Fibroblast of skin of left biceps (primary cell): ENCODE measurements around the gene KLHL40.

ENCODE experiments used
- DNase-seq, 2 experiments: peaks; one replicate each; pipeline ENCODE4 v3.0.0-alpha.2; 2013; ENCODE audit warnings: low read depth in 2 of 2

KLHL40 gene

DNA sequence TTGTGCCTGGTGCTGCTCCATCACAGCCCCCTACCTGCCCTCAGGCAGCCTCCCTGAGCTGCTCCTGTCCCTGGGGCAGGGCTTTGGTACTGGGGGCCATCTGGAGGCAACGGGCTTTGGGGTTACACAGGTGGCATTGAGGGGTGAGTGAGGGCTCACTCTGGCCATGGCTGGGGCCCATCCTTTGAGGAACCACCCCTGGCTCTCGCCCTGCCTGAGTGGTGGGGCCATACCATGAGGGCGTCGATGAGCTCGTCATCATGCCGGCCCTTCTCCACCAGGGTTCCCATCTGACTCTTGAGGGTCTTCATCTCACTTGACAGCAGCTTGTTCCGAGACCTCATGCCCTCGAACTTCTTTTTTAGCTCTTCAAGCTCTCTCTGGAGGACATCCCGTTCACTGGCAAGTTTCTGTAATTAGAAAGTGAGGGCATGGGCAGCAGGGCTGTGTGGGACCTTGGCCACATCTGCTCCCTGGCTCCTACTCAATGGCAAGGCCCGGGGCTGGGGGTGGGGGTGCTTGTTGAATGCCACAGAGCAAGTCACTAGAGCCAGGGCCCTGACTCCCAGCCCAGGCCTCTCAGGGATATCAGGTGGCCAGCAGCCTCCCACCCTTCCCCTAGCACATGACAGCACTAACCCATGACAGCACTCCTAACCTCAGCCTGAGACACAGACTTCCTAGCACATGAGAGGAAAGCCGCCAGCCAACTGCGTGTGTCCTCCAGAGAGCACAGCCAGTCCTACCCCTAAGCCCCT, 54.2 kb downstream of the KLHL40 start:
- no peak for DNase-seq

DNA sequence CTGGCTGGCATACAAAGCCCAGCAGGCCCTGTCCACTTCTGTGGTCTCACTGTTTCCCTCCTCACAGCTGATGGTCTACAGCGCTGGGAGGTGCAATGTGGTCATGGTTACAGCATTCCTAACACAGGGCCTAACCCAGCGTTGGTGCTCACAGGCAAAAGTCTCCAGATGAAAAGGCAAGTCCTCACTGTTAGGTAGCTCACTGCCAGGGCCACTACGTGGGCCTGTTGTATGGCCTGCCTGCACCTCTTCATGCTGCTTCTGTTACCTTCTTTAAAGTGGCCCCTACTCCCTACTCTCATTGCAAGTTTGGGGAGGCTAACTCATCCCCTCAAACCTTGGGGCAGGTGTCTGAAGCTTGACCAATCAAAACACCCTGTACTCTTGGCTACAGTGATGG, 56.5 kb downstream of the KLHL40 start:
- DNase-seq = no peak
